ENCODE measurements around the gene MICAL3. TPM values are rescaled to one million over a fixed set of nuclear protein-coding genes. Genes with fewer than 3 reads are reported as not detected.

Gene MICAL3
- total and polyA plus RNA-seq, 4 donors: 4.4 to 30.7 (median 15.4) TPM

GRCh38 chr22:17973217-17973616 is 51.1 kb downstream of the MICAL3 start:
- Histone ChIP-seq H3K9me3 (ENCODE audit: control insufficient read depth in 4 of 4, insufficient read depth in 3 of 4, low read length in 3 of 4) (no peaks in the 10 kb centered on the region), H3K9ac (ENCODE audit: insufficient read depth in 1 of 2, low read length in 2 of 2) (no peak overlapping the region), H3K4me3 (no peak overlapping the region), H3K36me3 (ENCODE audit: control insufficient read depth in 4 of 4, insufficient read depth in 4 of 4, low read length in 4 of 4) (no peaks in the 10 kb centered on the region), H3K27ac (ENCODE audit: low read depth in 1 of 2, low read length in 1 of 2) (no peak overlapping the region), H3K27me3 (ENCODE audit: control insufficient read depth in 3 of 3, insufficient read depth in 3 of 3, low read length in 2 of 3) (no peaks in the 10 kb centered on the region), H3K4me1 (ENCODE audit: control insufficient read depth in 5 of 5, insufficient read depth in 5 of 5, low read length in 5 of 5) (peaks cover 9 to 49% (median 22%) of the 10 kb centered on the region in 5 donors)
- no peak for ATAC-seq (ENCODE audit: insufficient read depth, low FRiP score)
- DNase-seq: no peak
- WGBS, 2 donors: 92 to 95% methylated on average over 6 of the region's 6 CpGs
- TF ChIP-seq CTCF (IDR thresholded peaks at IDR 0.05; ENCODE audit: control extremely low read depth, extremely low read depth): no peak

GRCh38 chr22:17972385-17973191 is 51.8 kb downstream of the MICAL3 start:
- WGBS, 2 donors: 78 to 84% methylated on average over 16 of the region's 16 CpGs
- H3K9me3 ChIP-seq (ENCODE audit: control insufficient read depth in 4 of 4, insufficient read depth in 3 of 4, low read length in 3 of 4): no peaks in the 10 kb centered on the region
- no peaks in the 10 kb centered on the region for H3K27me3 ChIP-seq (ENCODE audit: control insufficient read depth in 3 of 3, insufficient read depth in 3 of 3, low read length in 2 of 3)
- peak overlapping the region; percentile 52 to 66 for H3K27ac ChIP-seq (ENCODE audit: low read depth in 1 of 2, low read length in 1 of 2)
- no peaks in the 10 kb centered on the region for H3K36me3 ChIP-seq (ENCODE audit: control insufficient read depth in 4 of 4, insufficient read depth in 4 of 4, low read length in 4 of 4)
- DNase-seq (peak; percentile 69 to 93 (median 85)), ATAC-seq (ENCODE audit: insufficient read depth, low FRiP score) (peak; percentile 41)
- no peak for TF ChIP-seq CTCF (IDR thresholded peaks at IDR 0.05; ENCODE audit: control extremely low read depth, extremely low read depth)
- H3K9ac ChIP-seq (ENCODE audit: insufficient read depth in 1 of 2, low read length in 2 of 2): no peak overlapping the region
- H3K4me1 ChIP-seq (ENCODE audit: control insufficient read depth in 5 of 5, insufficient read depth in 5 of 5, low read length in 5 of 5): peaks cover 9 to 49% (median 22%) of the 10 kb centered on the region in 5 donors
- H3K4me3 ChIP-seq: no peak overlapping the region

GRCh38 chr22:17971711-17972110 is 52.6 kb downstream of the MICAL3 start:
- H3K27ac ChIP-seq (ENCODE audit: low read depth in 1 of 2, low read length in 1 of 2): peak overlapping the region in 1 of 2 donors; percentile 26
- 92 to 93% methylated on average over 9 of the region's 9 CpGs for WGBS, 2 donors
- TF ChIP-seq CTCF (IDR thresholded peaks at IDR 0.05; ENCODE audit: control extremely low read depth, extremely low read depth): no peak

More at GRCh38 chr22:17971711-17972110, 52.6 kb downstream of the MICAL3 start:
- Histone ChIP-seq H3K36me3 (ENCODE audit: control insufficient read depth in 4 of 4, insufficient read depth in 4 of 4, low read length in 4 of 4) (no peaks in the 10 kb centered on the region), H3K4me1 (ENCODE audit: control insufficient read depth in 5 of 5, insufficient read depth in 5 of 5, low read length in 5 of 5) (peaks cover 9 to 49% (median 22%) of the 10 kb centered on the region in 5 donors), H3K9ac (ENCODE audit: insufficient read depth in 1 of 2, low read length in 2 of 2) (no peak overlapping the region), H3K27me3 (ENCODE audit: control insufficient read depth in 3 of 3, insufficient read depth in 3 of 3, low read length in 2 of 3) (no peaks in the 10 kb centered on the region), H3K9me3 (ENCODE audit: control insufficient read depth in 4 of 4, insufficient read depth in 3 of 4, low read length in 3 of 4) (no peaks in the 10 kb centered on the region), H3K4me3 (no peak overlapping the region)
- ATAC-seq (ENCODE audit: insufficient read depth, low FRiP score): no peak
- DNase-seq: no peak
